Sigmoid colon (tissue), 4 donors: ENCODE measurements around the gene ATF6.

Experiments used
- CTCF ChIP-seq, 4 experiments: fragments of 450-650 bp in 3 of 4; fragments of 200-600 bp in 1 of 4; IDR thresholded peaks; one replicate each; pipeline ENCODE4 v1.5.1; 2016 to 2019; ENCODE audit warnings: antibody characterized with exemption in 4 of 4, mild to moderate bottlenecking in 3 of 4, moderate library complexity in 2 of 4
- EP300 ChIP-seq, 4 donors: sonication (generic); formaldehyde crosslinking; IDR thresholded peaks; one replicate each; pipeline ENCODE4 v1.6.1; 2017; ENCODE audit warnings: antibody characterized with exemption in 4 of 4
- POLR2A ChIP-seq, 2 donors: fragments of 450-650 bp; IDR thresholded peaks; one replicate each; pipeline ENCODE4 v1.6.1; 2016; ENCODE audit warnings: antibody characterized with exemption in 2 of 2, mild to moderate bottlenecking in 2 of 2, moderate library complexity in 2 of 2
- POLR2AphosphoS5 ChIP-seq, 4 donors: sonication (generic); formaldehyde crosslinking; IDR thresholded peaks; one replicate each; pipeline ENCODE4 v1.6.1; 2017; ENCODE audit warnings: antibody characterized with exemption in 4 of 4

- TF ChIP-seq CTCF (IDR thresholded peaks at IDR 0.05): no peak
- TF ChIP-seq POLR2A (IDR thresholded peaks at IDR 0.05): no peak
- peak in 2 of 4 donors; percentile 5 to 13 for TF ChIP-seq POLR2AphosphoS5 (IDR thresholded peaks at IDR 0.05)
- no peak for TF ChIP-seq EP300 (IDR thresholded peaks at IDR 0.05)
Measured at GRCh38 chr1:161962091-161962887, 196.2 kb downstream of the ATF6 start.
